Vagina (tissue), 2 donors: ENCODE results near the gene GAGE10.

ENCODE experiments used
- POLR2AphosphoS5 ChIP-seq, 2 donors: sonication (generic); formaldehyde crosslinking; IDR thresholded peaks; one replicate each; pipeline ENCODE4 v1.9.0; 2017; ENCODE audit warnings: antibody characterized with exemption in 2 of 2, mild to moderate bottlenecking in 2 of 2, low read depth in 1 of 2; ENCODE audit not compliant: insufficient read depth in 1 of 2
- TF ChIP-seq, protein P1 (sequence below), 3 experiments: fragments of 450-650 bp in 2 of 3; fragments of 200-600 bp in 1 of 3; sonication (generic) in 1 of 3; IDR thresholded peaks; one replicate each; pipeline ENCODE4 v1.5.1; 2017 to 2019; ENCODE audit warnings: antibody characterized with exemption in 3 of 3, mild to moderate bottlenecking in 2 of 3, moderate library complexity in 2 of 3

- TF ChIP-seq, protein P1, sequence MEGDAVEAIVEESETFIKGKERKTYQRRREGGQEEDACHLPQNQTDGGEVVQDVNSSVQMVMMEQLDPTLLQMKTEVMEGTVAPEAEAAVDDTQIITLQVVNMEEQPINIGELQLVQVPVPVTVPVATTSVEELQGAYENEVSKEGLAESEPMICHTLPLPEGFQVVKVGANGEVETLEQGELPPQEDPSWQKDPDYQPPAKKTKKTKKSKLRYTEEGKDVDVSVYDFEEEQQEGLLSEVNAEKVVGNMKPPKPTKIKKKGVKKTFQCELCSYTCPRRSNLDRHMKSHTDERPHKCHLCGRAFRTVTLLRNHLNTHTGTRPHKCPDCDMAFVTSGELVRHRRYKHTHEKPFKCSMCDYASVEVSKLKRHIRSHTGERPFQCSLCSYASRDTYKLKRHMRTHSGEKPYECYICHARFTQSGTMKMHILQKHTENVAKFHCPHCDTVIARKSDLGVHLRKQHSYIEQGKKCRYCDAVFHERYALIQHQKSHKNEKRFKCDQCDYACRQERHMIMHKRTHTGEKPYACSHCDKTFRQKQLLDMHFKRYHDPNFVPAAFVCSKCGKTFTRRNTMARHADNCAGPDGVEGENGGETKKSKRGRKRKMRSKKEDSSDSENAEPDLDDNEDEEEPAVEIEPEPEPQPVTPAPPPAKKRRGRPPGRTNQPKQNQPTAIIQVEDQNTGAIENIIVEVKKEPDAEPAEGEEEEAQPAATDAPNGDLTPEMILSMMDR (IDR thresholded peaks at IDR 0.05): no peak
- TF ChIP-seq POLR2AphosphoS5 (IDR thresholded peaks at IDR 0.05; ENCODE audit: insufficient read depth in 1 of 2, low read depth in 1 of 2): no peak
Observed at GRCh38 chrX:49262603-49263002, 40.8 kb upstream of the GAGE10 start.
